AG04450 (cell line): ENCODE data around the gene AIF1. TPM values are rescaled to one million over a fixed set of nuclear protein-coding genes. Genes with fewer than 3 reads are reported as not detected.

Experiments used
- CTCF ChIA-PET: fragments of 300-600, 350-600 bp; formaldehyde crosslinking; extraction: SDS; loops from one replicate; lab custom pipeline; 2022; ENCODE audit warnings: antibody characterized with exemption, inconsistent platforms; lab: Charles Lee
- POLR2A ChIA-PET: fragments of 350-600 bp; formaldehyde crosslinking; extraction: SDS; loops from one replicate; lab custom pipeline; 2021; ENCODE audit warnings: antibody characterized with exemption, inconsistent platforms; lab: Yijun Ruan, JAX
- DNase-seq: peaks from one replicate; pipeline ENCODE4 v3.0.0-alpha.2; 2011; ENCODE audit warnings: low read depth, low spot score
- H3K27ac ChIP-seq: one replicate; pipeline ENCODE4 v1.5.1; 2012; ENCODE audit warnings: low read depth, low read length, control low read depth
- H3K27me3 ChIP-seq: one replicate; pipeline ENCODE4 v1.6.0; 2012; ENCODE audit warnings: low read length; ENCODE audit not compliant: control insufficient read depth, insufficient read depth
- H3K4me3 ChIP-seq: 2 replicates; pipeline ENCODE4 v1.5.1; 2011; ENCODE audit warnings: mild to moderate bottlenecking, low read depth, low read length, control low read depth
- H3K9me3 ChIP-seq: 2 replicates; pipeline ENCODE4 v1.5.1; 2012; ENCODE audit warnings: low read length; ENCODE audit not compliant: control insufficient read depth, insufficient read depth
- polyA plus RNA-seq: library from polyadenylated mRNA; depleted of rRNA; stranded (reverse); fragments of >200 nt; gene quantifications from 2 replicates; pipeline ENCODE4 v1.2.3, GENCODE V29; 2011
- TF ChIP-seq, protein P1 (sequence below): IDR thresholded peaks from 2 replicates; pipeline ENCODE4 v1.5.1; 2011; ENCODE audit warnings: low read depth, low read length, control low read depth, inconsistent platforms

Gene AIF1
- polyA plus RNA-seq, 1 experiment = not detected

- POLR2A ChIA-PET = interaction anchor here (0.6 to 1.3 kb wide), 4 partner anchors 8 to 168 kb away, joined by 3 to 20 read pairs (median 5); partner anchors contain the start of genes BAG6, HSPA1A, HSPA1B and HSPA1L
- TF ChIP-seq, protein P1, sequence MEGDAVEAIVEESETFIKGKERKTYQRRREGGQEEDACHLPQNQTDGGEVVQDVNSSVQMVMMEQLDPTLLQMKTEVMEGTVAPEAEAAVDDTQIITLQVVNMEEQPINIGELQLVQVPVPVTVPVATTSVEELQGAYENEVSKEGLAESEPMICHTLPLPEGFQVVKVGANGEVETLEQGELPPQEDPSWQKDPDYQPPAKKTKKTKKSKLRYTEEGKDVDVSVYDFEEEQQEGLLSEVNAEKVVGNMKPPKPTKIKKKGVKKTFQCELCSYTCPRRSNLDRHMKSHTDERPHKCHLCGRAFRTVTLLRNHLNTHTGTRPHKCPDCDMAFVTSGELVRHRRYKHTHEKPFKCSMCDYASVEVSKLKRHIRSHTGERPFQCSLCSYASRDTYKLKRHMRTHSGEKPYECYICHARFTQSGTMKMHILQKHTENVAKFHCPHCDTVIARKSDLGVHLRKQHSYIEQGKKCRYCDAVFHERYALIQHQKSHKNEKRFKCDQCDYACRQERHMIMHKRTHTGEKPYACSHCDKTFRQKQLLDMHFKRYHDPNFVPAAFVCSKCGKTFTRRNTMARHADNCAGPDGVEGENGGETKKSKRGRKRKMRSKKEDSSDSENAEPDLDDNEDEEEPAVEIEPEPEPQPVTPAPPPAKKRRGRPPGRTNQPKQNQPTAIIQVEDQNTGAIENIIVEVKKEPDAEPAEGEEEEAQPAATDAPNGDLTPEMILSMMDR = no peak
- Histone ChIP-seq H3K27ac (peak overlapping the region; percentile 61), H3K27me3 (no peaks in the 10 kb centered on the region), H3K9me3 (no peaks in the 10 kb centered on the region; the same call in 1 of the 2 replicates), H3K4me3 (peak overlapping the region; percentile 94)
- DNase-seq = no peak
- CTCF ChIA-PET = no interaction called here
These were observed 44.8 kb downstream of the AIF1 start for GRCh38 chr6:31659649-31660380.

DNA sequence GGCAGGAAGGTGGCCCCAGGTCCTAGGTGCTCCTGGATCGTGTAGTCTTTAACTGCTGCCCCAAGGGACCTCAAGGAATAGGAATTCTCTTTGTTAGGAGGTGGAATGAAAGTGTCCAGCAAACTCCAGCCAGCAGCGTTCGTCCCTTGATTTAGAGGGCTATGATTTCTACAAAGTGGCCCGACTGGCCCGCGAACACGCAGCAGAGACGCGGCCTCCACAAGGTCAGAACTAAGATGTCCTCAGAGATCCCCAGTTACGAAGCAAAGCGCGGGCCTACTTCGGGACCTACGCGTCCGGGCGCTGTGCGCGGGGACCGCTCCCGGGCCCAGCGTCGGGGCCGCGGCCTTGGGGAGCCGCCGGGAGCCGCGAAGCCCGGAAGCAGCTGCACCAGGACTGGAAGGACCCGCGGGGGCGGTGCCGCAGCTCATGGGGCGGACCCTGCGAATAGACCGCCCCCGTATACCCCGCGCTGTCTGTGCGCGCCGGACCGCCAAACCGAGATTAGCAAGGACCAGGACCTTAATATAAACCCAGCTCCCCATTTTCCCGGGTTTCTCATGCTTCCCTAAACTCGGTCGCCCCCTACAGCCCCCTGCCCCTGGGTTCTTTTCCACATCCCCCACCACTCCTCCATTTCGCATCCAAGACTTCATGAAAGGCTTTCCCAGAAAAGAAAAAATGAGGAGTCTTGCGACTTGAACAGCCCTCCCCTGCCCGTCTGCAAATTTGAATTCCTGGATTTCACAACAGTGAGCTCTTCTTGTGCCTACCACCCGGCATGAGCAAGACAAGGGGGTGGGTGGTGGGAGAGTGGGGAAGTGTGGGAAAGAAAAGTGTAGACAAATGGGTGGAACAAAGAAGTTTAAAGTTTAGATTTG, 45.6 kb downstream of the AIF1 start, which contains the start of gene C6orf47:
Gene C6orf47, minus strand, starts transcription at position 398 of the 881 bp plus-strand sequence. CDS start 831 bp downstream, outside the sequence.
- H3K9me3 ChIP-seq = no peaks in the 10 kb centered on the region; the same call in 1 of the 2 replicates
- no peak for DNase-seq
- peak within 1 kb of the TSS; percentile 78 for H3K27ac ChIP-seq
- CTCF ChIA-PET = interaction anchor here (0.6 kb wide), 2 partner anchors 52 to 120 kb away, joined by 4 to 6 read pairs; no protein-coding TSS in a partner anchor
- TF ChIP-seq, protein P1 = no peak
- H3K4me3 ChIP-seq = peak within 1 kb of the TSS; percentile 94
- H3K27me3 ChIP-seq = no peaks in the 10 kb centered on the region
- POLR2A ChIA-PET = interaction anchor here (0.8 to 1.3 kb wide), 5 partner anchors 8 to 167 kb away, joined by 3 to 20 read pairs (median 7); partner anchors contain the start of genes BAG6, HSPA1A, HSPA1B and HSPA1L

DNA sequence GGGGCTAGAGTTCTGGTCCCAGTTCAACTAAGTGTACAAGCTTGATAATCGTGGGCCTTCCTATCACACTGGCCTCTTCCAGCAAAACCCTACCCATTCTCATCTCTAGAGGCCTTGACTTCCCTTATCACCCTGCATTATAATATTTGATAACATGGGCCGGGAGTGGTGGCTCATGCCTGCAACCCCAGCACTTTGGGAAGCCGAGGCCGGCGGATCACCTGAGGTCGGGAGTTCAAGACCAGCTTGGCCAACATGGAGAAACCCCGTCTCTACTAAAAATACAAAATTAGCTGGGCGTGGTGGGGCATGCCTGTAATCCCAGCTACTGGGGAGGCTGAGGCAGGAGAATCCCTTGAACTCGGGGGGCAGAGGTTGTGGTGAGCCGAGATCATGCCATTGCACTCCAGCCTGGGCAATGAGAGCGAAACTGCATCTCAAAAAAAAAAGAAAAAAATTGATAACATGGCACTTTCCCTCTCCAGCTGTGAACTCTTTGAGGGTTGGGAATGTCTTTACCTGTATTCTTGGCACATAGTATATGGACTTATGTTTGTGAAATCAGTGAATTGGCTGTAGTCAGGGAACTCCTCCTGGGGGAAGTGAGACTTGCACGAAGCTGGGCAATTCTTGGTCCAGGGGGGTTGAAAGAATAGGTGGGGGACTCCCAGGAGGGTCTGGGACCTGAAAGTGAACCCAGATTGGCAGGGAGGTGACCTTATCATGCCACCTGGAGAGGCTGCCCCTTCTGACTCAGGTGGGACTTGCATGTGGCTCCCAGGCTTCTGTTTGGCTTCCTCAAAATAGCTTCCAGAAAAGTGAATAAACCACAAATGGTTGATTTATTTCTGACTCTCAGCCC, 46.5 kb downstream of the AIF1 start:
- POLR2A ChIA-PET = interaction anchor here (0.8 to 1.3 kb wide), 5 partner anchors 9 to 166 kb away, joined by 3 to 20 read pairs (median 7); partner anchors contain the start of genes BAG6, HSPA1A, HSPA1B and HSPA1L
- no peak for DNase-seq
- TF ChIP-seq, protein P1 = no peak
- H3K27ac ChIP-seq = peak overlapping the region; percentile 78
- H3K27me3 ChIP-seq = no peaks in the 10 kb centered on the region
- H3K9me3 ChIP-seq = no peaks in the 10 kb centered on the region; the same call in 1 of the 2 replicates
- peak overlapping the region; percentile 94 for H3K4me3 ChIP-seq
- CTCF ChIA-PET = interaction anchor here (0.6 kb wide), 1 partner anchor 53 kb away, joined by 4 read pairs; no protein-coding TSS in a partner anchor

DNA sequence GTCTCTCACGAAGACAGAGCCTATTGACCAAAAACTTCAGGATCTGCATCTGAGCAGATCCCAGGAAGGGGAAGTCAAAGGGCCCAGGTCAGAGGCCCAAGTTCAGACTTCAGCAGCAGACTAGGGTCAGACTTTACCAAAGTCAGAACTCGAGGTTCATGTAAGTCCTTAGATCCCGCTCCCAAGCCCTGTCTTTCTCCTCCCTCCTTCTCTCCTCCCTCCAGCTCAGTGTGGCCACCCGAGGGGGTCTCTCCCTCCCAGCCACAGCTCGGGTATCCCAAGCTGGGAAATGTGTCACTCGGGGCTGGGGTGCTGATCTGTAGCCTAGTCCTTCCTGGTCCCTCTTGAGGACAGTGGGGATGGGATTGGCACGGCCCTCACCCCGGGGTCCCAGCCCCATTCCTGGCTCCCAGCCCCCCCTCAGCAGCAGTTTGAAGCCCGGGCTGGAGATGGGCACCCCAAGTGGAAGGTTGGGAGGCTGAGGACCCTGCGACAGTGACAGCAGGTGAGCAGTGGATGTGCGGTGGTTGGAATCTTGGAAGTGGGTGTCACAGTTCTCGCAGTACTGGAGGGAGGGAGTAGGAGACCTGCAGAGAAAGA, 47.2 kb downstream of the AIF1 start:
- ChIA-PET POLR2A (interaction anchor here (0.7 kb wide), 1 partner anchor 437 kb away, joined by 6 read pairs; no protein-coding TSS in a partner anchor), CTCF (interaction anchor here (0.6 kb wide), 1 partner anchor 201 kb away, joined by 6 read pairs; no protein-coding TSS in a partner anchor)
- TF ChIP-seq, protein P1 = no peak
- no peak for DNase-seq
- Histone ChIP-seq H3K4me3 (no peak overlapping the region), H3K9me3 (no peaks in the 10 kb centered on the region; the same call in 1 of the 2 replicates), H3K27ac (no peak overlapping the region), H3K27me3 (no peaks in the 10 kb centered on the region)
